ENCODE results near the gene NLRP4.
A peak's percentile ranks its signal among the peaks of the same experiment; 100 is the strongest.

Gene NLRP4, protein sequence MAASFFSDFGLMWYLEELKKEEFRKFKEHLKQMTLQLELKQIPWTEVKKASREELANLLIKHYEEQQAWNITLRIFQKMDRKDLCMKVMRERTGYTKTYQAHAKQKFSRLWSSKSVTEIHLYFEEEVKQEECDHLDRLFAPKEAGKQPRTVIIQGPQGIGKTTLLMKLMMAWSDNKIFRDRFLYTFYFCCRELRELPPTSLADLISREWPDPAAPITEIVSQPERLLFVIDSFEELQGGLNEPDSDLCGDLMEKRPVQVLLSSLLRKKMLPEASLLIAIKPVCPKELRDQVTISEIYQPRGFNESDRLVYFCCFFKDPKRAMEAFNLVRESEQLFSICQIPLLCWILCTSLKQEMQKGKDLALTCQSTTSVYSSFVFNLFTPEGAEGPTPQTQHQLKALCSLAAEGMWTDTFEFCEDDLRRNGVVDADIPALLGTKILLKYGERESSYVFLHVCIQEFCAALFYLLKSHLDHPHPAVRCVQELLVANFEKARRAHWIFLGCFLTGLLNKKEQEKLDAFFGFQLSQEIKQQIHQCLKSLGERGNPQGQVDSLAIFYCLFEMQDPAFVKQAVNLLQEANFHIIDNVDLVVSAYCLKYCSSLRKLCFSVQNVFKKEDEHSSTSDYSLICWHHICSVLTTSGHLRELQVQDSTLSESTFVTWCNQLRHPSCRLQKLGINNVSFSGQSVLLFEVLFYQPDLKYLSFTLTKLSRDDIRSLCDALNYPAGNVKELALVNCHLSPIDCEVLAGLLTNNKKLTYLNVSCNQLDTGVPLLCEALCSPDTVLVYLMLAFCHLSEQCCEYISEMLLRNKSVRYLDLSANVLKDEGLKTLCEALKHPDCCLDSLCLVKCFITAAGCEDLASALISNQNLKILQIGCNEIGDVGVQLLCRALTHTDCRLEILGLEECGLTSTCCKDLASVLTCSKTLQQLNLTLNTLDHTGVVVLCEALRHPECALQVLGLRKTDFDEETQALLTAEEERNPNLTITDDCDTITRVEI

DNA sequence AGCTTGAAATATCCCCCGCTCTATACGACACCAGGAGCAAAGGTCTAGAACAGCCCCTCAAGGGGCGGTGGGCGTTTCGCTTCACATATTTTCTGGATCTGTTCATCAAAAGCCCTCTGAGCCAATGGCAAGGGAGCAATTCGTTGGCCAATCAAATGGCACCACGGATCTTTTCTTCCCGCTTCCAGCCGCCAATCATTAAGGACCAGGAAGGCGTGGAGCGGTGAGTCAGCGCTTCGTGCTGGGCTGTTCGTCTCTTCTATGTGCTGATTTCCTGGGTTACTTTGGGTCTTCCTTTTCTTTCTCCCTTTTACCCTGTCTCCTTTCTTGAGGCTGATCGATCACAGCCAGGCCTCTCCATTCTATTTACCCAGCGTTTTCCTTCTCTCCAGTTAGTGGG, at the start of gene NLRP4:
NLRP4 (plus strand) TSS at position 201 of the 400 bp plus-strand sequence. CDS start 15,541 bp downstream, outside the sequence.
- no peak for DNase-seq

DNA sequence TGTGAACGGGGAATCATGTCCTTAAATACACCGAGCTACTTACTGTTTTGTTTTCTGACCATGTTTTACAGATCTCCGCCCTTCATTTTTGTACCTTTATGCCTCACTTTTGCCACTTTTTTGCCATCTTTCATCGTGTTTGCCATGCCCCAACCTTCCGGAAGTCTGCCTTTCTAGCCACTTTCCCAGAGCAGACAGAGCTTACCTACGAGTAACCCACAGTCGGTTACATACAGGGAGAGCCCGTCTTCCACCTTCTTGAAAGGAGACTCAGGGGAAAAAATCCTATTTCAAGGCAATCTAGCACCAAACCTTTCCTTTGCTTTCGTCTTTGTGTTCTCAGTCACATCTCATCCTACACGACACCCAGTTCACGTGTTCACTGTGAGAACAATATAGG, 41.3 kb upstream of the NLRP4 start:
- DNase-seq: no peak

DNA sequence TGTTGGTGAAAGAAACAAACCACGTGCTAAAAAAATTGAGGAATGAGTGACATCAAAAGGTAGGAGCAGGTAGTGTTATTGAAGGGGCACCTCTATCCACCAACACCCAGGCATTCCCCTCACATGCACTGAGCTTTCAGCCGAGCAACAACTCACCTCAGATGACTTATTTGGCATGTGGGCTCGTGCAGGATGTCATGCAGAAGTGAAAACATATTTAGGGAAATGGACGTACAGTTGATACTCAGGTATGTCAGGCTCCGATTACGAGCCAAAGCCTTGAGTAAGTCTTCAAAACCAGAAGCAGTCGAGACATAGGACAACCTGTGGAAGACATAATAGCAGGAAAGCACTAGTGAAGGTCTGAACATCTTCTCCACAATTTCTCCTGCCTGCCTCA, 34.9 kb upstream of the NLRP4 start:
- DNase-seq: no peak

DNA sequence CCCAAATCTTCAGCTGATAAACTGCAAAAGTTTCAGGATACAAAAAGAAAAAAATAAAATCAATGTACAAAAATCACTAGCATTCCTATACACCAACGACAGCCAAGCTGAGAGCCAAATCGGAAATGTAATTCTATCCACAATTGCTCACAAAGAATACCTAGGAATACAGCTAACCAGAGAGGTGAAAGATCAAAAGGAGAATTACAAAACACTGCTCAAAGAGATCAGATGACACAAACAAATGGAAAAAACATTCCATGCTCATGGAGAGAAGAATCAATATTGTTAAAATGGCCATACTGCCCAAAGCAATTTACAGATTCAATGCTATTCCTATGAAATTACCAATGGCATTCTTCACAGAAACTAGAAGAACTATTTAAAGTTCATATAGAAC, 34.1 kb upstream of the NLRP4 start:
- DNase-seq: no peak

DNA sequence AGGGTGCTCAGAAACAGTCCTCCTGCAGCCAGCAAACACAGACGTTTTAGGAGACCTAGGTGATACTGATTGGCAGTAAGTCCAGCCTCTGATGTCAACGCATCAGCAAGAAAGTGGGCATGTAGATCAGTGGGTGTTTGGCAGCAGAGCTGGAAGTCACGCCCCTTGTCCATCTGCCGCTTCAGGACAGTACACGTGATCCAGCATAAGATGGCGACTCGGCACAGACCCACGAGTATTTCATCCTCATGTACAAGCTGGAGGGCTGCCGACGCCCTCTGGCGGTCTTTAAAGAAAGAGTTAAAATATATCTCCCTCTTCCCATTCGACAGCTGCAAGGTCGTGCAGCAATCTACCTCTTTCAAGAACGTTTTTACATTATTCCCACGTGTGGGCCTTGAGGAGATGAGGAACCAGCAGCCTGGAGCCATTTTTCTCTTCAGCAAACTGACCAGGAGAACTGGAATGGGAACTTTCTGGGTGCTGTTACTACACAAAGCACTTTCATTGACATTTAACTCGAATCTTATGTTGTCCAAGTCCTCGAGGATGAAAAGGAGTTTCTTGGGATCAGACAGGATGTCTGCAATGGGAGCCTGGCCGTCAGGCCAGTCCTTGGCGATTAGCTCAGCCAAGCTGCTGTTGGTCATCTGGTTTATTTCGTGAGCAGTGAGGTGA, 26.8 kb upstream of the NLRP4 start:
- peak in 1 of 14 donors; percentile 0 for DNase-seq

DNA sequence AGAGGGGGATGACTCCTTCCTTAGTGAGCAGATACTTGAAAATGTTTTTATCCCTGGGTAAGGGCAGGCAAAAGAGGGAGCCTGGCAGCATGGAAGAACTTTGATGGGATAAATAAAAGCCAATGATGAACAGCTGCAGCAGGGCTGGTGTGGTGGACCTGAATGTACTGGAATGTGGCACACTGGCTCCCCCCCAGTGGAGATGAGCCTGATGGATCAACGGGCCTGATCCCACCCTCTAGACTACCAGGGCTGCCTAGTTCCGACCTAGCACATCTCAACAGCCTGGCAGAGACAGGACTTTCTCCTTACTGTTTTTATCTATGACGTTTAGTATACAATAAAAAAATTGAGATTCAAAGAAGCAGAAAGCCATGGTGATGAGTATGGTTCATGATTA, 25.0 kb upstream of the NLRP4 start:
- no peak for DNase-seq

DNA sequence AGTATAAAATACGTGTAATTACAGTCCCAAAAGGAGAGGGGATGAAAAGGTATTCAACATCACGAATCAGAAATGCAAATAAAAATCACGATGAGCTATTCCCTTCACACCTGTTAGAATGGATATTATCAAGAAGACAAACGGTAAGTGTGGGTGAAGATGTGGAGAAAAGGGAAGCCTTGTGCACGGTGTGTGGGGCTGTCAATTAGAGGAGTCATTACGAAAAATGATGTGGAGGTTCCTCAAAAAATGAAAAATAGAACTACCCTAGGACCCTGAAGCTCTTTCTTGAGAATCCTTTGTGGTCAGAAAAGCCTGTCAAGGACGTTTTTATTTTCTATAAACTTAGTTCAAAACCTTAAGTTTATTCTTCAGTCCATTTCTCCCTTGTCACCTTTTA, 23.9 kb upstream of the NLRP4 start:
- DNase-seq: no peak

DNA sequence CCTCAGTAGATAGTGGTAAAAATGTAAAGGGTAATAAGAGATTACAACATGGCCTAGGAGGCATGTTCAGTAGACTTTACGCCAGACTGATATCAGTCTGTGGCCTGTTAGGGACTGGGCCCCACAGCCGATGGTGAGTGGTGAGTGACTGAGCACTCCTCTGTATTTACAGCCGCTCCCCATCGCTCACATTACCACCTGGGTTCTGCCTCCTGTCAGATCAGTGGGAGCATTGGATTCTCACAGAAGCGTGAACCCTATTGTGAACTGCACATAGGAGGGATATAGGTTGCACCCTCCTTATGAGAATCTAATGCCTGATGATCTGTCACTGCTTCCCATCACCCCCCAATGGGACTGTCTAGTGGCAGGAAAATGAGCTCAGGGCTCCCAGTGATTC, 22.4 kb upstream of the NLRP4 start:
- no peak for DNase-seq

DNA sequence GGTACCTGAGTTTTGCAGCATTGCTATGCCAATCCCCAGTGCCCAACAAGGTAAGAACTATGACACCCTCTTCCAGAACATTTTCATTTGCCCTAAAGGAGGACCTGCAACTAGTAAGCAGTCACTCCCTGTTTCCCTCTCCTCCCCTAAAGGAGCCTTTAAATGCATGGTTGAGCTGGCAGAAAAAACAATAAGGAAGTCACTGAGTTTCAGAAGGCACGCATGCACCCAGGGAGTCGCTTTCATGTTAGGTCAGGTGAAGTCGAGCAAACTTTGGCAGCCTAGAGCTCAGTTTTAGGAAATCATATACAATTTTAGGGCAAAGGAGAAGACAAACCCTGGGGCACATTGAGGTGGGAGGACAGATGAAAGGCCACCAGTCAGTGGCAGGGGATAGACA, 16.3 kb upstream of the NLRP4 start:
- peak in 3 of 14 donors; percentile 0 to 9 (median 0) for DNase-seq

DNA sequence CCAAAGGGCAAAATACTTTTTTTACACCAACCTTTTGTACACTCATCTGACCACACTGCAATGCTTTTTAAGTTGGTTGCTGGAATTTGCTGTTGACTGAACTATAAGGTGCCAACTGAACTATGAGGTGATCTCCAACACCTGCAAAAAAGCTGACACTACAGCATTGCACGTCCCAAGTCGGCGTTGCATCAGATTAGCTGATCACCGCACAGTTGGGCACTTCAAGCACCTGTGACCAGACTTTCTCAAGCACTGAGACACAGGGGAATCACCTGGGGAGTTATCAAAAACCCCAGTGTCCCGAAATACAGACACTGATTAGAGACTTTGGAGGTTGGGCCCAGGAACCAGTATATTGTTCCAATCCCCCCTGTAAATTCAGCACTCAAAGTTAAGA, 5.7 kb upstream of the NLRP4 start:
- DNase-seq: no peak

DNA sequence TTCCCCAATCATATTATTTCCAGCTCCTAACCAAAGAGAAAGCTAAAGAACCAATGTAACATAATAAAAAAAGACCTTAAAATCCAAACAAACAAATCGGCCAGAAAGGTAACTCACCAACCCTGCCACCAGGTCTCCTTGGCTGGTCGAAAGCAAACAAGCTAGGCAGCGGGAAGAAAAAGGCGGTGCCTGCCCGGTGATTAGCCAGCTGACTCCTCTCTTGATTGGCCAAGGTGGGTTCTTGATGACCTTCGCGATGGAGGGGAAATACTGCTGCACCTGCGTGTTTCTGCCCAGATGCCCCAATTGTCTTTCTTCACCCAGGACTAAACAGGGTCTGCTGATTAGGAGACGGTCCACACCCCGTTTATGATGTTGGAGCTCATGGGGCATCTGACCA, 4.5 kb upstream of the NLRP4 start, which contains the start of gene NLRP11:
NLRP11 (minus strand) TSS at position 154 of the 400 bp plus-strand sequence. CDS start 13,825 bp downstream, outside the sequence.
- no peak for DNase-seq

DNA sequence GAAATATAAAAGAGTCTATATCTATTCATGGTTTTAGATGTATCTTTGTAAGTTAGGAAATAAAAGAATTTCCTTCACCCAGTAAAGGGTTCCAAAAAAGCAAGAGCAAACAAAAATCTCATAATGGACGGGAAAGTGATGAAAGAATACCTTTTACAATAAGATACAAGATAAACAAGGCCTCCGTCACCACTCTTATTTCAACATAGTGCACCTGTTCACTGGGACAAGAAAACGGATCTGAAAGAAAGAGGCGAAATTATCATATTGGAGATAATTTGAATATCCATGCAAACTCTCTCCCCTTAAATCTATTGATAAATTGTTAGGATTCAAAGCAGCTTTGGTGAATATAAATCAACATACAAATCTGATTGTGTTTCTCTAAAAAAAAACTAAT, 3.7 kb upstream of the NLRP4 start:
- DNase-seq: no peak

DNA sequence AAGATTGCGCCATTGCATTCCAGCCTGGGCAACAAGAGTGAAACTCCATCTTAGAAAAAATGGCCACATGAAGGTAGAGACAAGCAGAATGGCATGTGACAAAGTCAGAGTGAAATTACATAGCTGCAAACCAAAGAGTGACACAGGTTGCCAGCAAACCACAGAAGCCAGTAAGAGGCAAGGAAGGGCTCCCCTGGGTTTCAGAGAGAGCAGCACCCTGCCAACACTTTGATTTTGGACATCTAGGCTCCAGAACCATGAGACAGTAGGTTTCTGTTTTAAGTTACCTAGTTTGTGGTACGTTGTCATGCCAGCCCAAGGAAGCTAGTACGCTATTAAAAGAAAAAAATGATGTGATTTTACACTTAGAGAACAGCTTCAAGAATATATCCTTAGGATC, 1.9 kb downstream of the NLRP4 start:
- DNase-seq: no peak

DNA sequence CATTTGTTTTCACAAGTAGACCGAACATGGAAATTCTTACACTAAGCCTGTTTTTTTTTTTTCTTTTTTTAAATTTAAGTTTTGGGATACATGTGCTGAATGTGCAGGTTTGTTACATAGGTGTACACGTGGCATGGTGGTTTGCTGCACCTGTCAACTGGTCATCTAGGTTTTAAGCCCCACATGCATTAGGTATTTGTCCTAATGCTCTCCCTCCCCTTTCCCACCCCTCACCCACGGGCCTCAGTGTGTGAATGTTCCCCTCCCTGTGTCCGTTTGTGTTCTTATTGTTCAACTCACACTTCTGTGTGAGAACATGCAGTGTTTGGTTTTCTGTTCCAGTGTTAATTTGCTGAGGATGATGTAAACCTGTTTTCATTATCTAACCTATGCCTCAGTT, 2.6 kb downstream of the NLRP4 start:
- no peak for DNase-seq

DNA sequence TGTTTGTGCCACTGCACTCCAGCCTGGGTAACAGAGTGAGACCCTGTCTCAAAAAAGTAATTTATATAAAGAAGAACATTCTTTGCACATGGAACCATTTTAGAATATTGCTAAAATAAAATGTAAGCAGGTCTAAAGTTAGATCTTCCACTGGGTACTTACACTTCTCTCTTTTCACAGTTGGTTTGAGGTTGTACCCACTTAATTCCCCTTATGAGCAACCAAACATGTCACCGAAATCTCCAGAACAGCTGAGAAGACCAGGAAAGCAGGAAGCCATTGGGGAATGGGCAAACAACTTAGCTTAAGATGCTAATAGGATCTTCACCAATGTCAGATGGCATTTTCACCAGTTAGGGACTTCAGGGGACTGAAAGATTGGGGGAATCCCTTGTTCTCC, 18.8 kb downstream of the NLRP4 start:
- DNase-seq: no peak

DNA sequence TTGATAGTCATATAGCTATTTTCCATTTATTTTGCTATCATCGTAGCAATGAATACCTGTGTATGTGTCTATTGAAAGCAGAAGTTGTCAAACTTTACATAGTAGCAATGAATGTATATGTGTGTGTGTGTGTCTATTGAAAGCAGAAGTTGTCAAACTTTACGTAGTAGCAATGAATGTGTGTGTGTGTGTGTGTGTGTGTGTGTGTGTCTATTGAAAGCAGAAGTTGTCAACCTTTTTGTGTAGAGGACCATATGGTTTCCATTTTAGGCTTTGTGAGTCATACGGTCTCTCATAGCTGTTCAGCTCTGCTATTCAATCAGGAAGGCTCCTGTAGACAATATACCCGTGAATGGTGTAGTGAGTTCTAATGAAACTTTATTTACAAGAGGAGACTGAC, 20.8 kb downstream of the NLRP4 start:
- no peak for DNase-seq

DNA sequence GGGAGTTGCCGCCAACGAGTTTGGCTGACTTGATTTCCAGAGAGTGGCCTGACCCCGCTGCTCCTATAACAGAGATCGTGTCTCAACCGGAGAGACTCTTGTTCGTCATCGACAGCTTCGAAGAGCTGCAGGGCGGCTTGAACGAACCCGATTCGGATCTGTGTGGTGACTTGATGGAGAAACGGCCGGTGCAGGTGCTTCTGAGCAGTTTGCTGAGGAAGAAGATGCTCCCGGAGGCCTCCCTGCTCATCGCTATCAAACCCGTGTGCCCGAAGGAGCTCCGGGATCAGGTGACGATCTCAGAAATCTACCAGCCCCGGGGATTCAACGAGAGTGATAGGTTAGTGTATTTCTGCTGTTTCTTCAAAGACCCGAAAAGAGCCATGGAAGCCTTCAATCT, 21.6 kb downstream of the NLRP4 start:
- no peak for DNase-seq

DNA sequence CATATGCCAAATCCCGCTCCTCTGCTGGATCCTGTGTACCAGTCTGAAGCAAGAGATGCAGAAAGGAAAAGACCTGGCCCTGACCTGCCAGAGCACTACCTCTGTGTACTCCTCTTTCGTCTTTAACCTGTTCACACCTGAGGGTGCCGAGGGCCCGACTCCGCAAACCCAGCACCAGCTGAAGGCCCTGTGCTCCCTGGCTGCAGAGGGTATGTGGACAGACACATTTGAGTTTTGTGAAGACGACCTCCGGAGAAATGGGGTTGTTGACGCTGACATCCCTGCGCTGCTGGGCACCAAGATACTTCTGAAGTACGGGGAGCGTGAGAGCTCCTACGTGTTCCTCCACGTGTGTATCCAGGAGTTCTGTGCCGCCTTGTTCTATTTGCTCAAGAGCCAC, 22.1 kb downstream of the NLRP4 start:
- no peak for DNase-seq

DNA sequence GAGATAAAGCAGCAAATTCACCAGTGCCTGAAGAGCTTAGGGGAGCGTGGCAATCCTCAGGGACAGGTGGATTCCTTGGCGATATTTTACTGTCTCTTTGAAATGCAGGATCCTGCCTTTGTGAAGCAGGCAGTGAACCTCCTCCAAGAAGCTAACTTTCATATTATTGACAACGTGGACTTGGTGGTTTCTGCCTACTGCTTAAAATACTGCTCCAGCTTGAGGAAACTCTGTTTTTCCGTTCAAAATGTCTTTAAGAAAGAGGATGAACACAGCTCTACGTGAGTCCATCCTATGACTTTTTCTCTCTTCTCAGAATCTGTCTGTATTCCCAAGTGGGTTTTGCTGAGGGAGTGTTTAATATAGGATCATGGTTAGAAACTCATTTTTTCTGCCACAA, 22.6 kb downstream of the NLRP4 start:
- no peak for DNase-seq

DNA sequence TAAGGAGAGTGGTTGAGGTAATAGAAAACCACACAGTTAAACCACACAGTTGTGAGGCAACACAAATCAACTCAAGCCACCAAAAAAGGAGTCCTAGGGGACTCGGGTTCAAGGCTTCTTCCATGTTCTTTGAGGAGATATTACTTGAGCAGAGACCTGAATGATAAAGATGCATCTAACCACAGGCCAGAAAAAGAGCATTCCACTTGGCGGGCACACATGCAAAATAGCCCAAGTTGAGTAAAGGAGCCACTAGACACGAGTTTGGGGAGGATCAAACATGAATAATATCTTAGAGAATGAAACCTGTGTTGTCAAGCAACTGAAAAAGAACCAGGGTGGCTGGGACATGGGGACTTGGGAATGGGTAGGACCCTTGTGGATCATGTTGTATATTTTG, 30.2 kb downstream of the NLRP4 start:
- no peak for DNase-seq

DNA sequence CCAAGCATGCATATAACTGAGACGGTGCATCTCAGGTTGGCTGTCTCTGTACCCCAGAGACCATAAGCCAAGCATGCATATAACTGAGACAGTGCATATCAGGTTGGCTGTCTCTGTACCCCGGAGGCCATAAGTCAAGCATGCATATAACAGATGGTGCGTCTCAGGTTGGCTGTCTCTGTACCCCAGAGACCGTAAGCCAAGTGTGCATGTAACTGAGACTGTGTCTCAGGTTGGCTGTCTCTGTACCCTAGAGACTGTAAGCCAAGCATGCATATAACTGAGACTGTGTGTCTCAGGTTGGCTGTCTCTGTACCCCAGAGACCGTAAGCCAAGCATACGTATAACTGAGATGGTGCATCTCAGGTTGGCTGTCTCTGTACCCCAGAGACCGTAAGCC, 30.8 kb downstream of the NLRP4 start:
- no peak for DNase-seq

DNA sequence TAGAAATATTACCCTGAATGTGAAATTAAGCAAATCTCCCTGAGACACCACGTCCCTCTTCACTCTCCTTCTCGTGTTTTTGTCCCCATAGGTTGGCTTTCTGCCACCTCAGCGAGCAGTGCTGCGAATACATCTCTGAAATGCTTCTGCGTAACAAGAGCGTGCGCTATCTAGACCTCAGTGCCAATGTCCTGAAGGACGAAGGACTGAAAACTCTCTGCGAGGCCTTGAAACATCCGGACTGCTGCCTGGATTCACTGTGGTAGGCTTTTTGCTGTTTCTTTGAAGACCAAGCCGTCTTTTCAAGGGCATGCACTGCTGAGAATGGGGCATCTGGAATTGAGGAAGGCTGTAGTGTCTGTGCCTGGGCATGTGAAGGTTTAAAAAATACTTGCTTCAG, 34.4 kb downstream of the NLRP4 start:
- no peak for DNase-seq

DNA sequence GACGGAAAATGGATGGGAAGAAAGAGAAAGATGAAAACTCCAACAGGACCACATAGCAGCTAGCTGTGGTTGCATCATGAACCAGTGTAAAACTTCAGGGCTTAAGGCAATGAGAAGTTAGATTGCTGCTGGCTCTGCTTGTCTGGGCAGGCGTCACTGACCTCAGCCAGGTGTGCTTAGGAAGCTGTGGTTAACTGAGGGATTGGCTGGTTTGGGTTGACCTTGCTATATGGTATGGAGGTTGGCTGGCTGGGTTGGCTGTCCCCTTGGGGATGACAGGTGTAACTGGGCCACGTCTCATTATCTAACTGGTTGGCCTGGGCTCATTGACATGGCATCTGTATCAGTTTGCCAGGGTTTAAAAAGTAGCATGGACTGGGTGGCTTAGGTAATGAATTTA, 40.9 kb downstream of the NLRP4 start:
- no peak for DNase-seq
